GM12892 (cell line): ENCODE data around the gene ITPRIPL2.

Experiments used
- POLR2A ChIP-seq: IDR thresholded peaks from 2 replicates; pipeline ENCODE4 v1.6.1; 2011; ENCODE audit warnings: low read depth, low read length, control low read depth
- POLR2AphosphoS5 ChIP-seq: IDR thresholded peaks from 2 replicates; pipeline ENCODE4 v1.6.1; 2011; ENCODE audit warnings: low read depth, low read length, control low read depth

GRCh38 chr16:19084879-19085278 is 28.9 kb upstream of the ITPRIPL2 start:
- TF ChIP-seq POLR2A, result no peak
- no peak for TF ChIP-seq POLR2AphosphoS5
